Keratinocyte (primary cell): ENCODE results near the gene CACNA1C.

Experiments
- CTCF ChIP-seq, 3 experiments: IDR thresholded peaks in 1 of 3; conservative IDR thresholded peaks in 1 of 3; optimal IDR thresholded peaks in 1 of 3; 2 replicates in 2 of 3; 3 replicates in 1 of 3; pipeline versions ENCODE3 to v1.5.1; 2011; ENCODE audit warnings: low read length in 3 of 3, mild to moderate bottlenecking in 3 of 3, moderate library complexity in 2 of 3, control low read depth in 1 of 3, inconsistent platforms in 1 of 3; ENCODE audit not compliant: insufficient read depth in 2 of 3; ENCODE audit errors: extremely low read depth in 1 of 3
- EZH2 ChIP-seq: IDR thresholded peaks from one replicate; pipeline ENCODE4 v1.6.1; 2012; ENCODE audit warnings: inconsistent platforms, mild to moderate bottlenecking, low read length, moderate library complexity

GRCh38 chr12:2306735-2307134 is 253.9 kb downstream of the CACNA1C start:
- TF ChIP-seq CTCF (optimal IDR thresholded peaks at IDR 0.05 in 1 of 3, IDR thresholded peaks at IDR 0.05 in 1 of 3, conservative IDR thresholded peaks at IDR 0.05 in 1 of 3; ENCODE audit: extremely low read depth in 1 of 3, insufficient read depth in 2 of 3, low read length in 3 of 3) (no peak), EZH2 (no peak)
